ENCODE data around the gene GPR85.

DNA sequence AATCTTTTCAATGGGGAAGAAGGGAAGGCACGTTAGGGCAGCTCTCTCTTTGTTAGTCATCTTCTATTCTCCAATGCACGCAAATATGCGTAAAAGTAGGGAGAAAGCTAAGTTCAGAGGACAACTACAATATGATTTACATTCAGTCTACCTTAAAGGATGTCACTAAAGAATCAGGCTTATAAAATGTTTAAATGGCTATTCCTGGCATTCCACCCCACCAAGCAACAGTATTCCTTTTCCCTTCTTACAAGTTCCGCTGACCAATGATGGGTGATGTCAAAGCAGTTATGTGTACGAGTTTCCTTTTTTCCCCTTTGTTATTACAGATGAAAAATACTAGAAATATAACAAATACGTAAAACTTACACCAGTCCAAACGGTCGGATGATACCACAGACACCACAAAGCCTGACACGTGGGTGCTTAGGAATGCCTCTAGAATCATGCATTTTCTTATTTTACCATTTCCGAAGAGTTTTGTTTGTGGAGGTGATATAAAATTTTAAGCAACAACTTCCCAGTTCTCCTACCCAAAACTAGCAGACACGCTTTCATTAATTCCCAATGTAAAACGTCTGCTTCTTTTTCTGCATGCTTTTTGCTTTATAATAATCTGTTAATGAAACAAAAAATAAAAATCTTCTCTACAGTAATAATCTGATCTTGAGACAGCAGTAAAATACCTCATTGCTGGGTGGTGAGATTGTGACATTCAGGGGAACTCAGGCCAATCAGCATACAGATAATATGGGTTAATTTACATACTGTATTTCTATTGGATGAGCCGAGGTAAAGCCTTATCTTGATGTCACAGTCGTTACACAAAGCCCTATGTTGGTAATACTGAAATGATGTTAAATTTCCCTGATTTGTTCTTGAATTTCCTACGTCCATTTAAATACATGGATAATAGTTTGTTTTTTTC, 708 bp upstream of the GPR85 start:
- TF ChIP-seq, protein P1, sequence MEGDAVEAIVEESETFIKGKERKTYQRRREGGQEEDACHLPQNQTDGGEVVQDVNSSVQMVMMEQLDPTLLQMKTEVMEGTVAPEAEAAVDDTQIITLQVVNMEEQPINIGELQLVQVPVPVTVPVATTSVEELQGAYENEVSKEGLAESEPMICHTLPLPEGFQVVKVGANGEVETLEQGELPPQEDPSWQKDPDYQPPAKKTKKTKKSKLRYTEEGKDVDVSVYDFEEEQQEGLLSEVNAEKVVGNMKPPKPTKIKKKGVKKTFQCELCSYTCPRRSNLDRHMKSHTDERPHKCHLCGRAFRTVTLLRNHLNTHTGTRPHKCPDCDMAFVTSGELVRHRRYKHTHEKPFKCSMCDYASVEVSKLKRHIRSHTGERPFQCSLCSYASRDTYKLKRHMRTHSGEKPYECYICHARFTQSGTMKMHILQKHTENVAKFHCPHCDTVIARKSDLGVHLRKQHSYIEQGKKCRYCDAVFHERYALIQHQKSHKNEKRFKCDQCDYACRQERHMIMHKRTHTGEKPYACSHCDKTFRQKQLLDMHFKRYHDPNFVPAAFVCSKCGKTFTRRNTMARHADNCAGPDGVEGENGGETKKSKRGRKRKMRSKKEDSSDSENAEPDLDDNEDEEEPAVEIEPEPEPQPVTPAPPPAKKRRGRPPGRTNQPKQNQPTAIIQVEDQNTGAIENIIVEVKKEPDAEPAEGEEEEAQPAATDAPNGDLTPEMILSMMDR (conservative IDR thresholded peaks at IDR 0.05 in 1 of 2, IDR thresholded peaks at IDR 0.05 in 1 of 2; ENCODE audit: low read depth in 1 of 2, low read length in 2 of 2) = no peak
- TF ChIP-seq EZH2 (IDR thresholded peaks at IDR 0.05; ENCODE audit: low read length, missing control alignments) = no peak
